Measurements from ENCODE around the gene JAZF1.
A peak's percentile ranks its signal among the peaks of the same experiment; 100 is the strongest.

The JAZF1 gene

DNA sequence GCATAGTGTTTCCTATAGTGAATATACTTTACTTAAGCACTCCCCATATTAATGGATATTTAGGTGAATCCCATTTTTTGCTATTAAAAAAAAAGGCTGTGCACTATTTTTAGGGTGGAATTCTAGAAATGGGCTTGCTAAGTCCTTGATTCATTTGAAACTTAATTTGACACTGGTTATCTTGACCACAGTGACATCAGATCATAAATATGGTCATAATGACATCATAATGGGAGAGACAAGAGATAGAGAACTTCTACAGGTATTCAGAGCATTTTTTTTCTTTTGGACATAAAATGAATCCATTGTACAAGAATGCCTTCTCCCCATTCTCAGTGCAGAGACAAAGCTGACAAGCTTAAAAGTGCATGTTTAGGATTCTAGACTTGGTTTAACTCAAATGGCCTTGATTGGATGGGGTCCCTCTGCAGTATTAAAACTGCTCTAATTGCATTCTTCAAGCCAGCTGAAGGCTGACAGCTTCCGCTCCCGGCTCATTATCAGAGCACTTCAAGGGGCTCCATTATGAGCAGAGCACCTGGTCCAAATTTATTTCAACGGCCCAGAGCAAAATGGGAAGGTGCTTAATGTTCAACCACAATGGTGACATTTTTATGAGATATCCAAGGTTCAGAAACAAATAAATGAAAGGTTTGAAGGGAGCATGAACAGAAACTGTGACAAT is 104.8 kb downstream of the JAZF1 start:
- no peak for DNase-seq (ENCODE audit: low spot score)

DNA sequence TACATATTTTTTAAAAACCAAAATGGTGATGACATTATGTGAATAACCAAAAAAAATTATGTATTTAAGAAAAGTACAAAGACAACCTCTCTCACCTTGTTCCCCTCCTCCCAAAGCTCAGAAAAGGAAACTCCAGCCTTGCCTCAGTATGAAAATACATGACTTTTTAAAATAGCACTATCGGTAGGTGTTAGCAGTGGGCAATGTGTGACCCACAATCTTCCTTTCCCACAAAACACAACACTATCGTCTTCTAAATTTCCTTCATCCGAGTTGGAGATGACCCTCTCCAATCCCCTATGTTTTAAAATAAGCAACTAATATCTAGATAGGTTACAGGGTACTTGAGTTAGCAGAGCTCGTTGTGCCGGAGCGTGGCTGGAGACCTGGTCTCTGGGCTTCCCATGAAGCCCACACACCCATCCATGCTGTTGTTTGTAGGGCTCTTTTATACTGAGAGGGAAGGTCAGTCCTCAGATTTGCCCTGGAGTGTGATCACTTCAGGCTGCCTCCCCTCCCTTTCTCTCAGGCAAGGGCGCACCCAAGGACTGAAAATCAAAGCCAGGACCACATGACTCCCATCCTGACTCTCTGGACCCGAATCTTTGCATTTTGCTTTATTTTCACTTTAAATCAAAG is 107.6 kb downstream of the JAZF1 start:
- DNase-seq (ENCODE audit: low spot score) = no peak

DNA sequence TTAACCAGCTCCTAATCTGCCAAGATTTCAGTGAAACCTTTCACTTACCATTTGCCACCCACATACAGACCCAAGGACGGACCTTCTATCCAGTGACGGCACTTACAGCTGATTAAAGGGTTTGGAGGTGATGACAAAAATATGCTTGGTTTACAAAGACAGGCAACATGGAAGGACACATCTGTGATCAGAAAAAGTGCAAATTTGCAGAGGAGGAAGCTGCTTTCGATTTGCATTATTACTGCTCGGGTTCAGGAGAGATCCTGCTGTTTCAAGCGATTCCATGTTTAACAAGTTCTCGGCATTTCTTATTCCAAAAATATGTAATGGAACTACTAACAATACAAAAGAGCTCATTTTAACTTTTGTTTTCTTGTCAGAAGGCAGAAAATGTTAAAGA is 109.0 kb downstream of the JAZF1 start:
- no peak for DNase-seq (ENCODE audit: low spot score)

DNA sequence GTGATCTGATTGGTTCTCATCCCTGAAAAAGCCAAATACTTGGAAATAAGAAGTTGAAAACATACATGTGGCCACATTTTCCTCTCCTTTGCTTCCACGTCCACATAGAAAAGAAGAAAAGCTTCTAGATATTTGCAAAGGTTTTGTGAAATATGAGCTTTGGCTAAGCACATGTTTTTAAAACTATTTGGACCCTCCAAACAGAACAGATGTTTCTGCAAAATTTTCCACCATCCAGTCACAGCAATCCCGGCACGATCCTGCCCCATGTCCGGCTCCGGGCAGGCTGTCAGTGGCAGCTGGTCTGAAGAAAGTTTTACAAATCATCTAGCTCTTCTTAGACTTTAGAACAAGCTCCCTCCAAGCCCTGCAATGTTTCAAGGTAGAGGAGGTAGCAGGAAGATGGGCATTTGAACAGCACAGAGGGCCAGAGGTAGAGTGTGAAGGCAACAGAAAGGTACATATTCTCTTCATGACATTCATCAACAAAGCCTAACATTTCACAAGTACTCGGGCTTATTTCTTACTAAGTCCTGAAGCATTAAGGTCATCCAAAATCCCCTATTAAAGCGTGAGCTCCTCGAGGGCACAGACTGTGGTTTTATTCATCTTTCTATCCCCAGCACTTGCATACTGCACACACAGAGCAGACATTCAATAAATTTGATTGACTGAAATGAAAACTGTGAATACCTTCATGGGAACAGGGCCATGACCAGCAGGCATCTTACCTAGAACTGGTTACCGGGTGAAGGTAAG is 110.1 kb downstream of the JAZF1 start:
- no peak for DNase-seq (ENCODE audit: low spot score)

DNA sequence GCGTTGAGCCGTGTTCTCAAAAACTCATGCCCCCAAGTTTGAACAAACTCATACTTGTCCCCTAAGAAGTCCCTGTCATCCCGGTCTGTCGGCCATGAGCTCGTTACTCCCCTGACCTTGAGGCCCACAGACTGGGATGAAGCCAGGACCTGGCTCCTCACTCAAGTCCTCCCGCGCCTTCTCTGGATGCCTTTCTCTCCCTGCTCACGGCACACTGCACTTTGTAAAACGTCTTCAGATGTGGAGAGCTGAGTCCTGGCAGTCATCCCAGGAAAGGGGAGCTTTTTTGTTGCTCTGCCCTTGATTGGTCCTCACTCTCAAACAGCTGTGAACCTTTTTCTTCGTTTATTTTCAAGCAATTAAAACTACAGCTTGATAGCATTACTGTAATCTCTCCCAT is 110.8 kb downstream of the JAZF1 start:
- no peak for DNase-seq (ENCODE audit: low spot score)

DNA sequence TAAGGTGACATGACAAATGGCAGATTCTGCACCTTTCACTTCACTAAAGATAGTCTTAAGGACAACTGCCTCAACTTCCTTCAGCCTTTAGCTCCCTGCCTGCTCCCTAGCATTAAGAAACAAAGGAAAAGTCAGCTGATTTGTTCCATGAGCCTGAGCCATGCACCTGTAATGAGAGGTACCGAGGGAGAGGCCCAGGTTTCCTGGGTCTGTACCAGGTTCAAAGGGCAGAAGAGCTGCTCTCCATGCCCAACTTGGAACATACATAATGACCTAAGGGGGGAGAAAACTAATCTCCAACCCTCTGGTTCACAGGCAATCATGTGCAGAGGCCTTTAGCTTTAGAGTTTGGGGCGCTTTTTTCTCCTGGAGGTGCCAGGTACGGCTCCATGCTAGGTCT is 111.2 kb downstream of the JAZF1 start:
- DNase-seq (ENCODE audit: low spot score) = no peak

DNA sequence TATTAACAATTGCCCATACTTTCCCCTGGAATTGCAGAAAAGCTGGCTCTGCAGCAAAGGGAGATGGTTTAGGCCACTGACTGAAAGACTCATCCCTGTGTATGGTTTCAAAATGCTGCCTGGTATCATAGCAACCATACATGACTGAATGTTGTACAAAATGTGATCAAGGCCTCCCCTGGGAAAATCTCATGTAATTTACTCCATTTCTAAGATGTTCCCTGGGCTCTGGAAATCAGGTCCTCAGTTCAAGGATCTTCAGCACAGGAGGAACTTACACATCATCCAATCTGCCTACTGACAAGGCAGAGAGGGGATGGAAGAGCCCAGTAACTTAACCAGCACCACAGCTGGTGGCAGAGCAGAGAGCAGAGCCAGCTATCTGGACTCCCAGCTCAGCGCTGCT is 111.8 kb downstream of the JAZF1 start:
- peak; percentile 35 for DNase-seq (ENCODE audit: low spot score)

DNA sequence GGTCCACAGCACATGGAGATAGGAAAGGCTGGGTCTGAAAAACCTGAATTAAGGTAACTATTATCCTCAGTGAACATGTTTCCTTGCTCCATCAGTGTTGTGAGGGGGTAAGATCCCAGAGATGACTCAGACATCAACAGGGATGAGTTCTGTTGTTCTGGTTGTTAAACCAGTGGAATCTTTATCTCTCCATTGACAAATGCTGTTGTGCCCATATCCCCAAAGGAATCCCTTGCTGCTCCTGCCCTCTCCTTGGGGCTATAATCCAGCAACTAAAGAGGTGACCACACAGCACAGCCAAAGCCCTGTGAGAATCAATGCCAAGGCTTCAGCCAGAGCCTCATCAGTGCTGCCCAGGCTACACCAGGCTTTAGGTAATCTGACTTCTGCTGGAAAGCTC is 113.4 kb downstream of the JAZF1 start:
- DNase-seq (ENCODE audit: low spot score) = peak; percentile 54

DNA sequence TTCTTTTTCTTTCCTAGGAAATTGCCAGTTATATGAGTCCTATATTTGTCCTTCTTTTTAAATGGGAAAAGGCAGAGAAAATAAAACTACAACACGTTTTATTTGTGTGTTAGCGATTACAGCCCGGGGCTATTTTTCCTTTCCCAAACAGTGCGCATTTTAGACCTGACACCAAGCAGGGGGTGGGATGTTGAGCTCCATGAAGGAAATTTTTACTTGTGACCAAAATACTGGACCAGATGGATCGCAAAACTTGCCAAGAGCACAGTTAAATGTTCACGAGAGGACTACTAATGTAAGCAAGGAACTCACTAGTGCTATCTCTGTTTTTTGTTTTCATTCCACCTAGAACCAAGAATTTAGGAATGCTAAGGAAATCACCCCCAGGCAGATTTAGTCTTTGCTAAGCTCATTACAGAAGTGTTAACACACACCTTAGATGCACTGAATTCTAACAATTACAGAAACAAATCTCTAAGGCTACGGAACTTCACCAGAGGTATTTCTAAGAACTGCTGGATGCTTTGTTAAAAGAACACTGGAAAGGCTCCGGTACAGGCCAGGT is 114.8 kb downstream of the JAZF1 start:
- no peak for DNase-seq (ENCODE audit: low spot score)

DNA sequence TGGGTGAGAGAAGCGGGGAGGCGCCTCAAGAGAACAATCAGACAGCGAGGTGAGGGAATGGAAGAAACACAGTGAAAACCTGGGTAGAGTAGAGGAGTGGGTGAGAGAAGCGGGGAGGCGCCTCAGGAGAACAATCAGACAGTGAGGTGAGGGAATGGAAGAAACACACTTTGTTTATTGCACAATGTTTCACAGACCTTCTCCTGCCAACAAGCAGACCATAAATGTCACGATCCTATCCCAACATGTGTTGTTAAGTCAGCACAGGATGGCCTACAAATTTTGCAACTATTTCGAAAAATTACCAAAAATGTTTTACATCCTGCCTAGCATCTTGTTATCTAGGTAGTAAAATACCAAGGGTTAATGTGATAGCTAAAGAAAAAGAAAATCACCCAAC is 115.3 kb downstream of the JAZF1 start:
- no peak for DNase-seq (ENCODE audit: low spot score)

DNA sequence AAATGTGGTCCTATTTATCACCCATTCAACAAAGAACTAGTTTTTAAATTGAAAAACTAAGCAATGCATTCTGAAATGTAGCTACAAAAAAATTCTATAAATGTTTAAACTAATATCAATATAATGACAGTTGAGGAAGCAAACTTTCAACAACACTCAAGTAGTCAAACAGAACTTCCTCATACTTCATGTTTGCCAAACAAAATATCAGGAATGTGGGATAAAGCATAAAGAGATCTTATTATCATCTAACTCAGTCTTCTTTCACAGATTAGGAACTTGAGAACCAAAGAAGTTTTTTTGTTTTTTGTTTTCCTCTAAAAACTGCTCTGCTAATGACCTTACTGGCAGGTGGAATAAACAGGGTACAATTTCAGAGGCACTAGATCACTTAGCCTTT is 116.2 kb downstream of the JAZF1 start:
- DNase-seq (ENCODE audit: low spot score) = peak; percentile 14

DNA sequence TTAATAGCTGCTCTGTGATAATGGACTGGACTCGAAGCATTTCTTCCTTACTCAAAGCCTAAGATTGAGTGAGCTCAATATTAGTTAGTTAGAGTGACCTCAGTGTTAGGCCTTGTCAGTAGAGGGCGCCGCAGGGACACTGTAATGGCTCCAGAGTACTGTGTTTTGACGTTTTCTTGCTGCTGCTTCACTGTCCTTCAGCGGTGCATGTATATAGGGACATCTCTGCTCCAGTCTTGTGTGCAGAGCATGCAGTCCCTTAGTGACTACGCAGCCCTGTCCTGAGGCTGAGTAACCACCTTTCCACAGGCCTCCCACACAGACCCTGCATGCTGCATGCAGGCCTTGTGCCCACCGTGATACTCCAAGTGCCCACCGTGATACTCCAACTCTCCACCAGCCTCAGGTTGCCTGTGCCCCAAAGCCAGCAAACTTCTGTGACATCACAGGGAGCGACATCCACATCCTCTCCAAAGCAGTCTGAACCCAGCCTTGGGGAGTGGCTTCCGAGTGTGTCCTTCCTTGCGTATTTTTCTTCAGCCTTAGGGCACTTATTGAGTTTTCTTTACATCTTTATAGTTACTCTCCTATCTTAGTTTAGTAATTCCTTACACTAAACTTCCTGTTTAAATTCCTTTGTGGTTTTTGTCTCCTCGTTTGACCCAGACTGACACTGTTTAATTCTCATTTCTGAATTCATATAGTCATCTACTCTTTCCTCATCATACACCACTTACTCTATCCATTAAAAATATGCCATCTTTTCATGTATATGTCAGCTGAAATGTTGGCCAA is 118.2 kb downstream of the JAZF1 start:
- DNase-seq (ENCODE audit: low spot score) = peak; percentile 66

DNA sequence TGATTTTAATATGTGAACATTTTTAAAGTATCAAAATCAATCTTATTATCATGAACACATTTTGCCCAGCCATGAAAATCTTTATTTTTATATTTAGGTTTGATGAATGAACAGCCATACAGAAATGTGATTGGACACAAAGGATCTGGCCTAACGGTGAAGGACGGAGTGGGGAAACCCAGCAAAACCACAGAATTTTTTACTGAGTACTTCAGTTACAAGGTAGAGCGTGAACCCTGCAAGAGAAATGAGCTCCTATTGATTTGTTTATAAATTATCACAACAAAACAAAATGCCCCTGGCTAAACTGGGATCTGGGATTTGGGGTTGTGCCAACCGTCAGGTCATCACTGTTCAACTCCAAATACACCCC is 118.8 kb downstream of the JAZF1 start:
- no peak for DNase-seq (ENCODE audit: low spot score)

DNA sequence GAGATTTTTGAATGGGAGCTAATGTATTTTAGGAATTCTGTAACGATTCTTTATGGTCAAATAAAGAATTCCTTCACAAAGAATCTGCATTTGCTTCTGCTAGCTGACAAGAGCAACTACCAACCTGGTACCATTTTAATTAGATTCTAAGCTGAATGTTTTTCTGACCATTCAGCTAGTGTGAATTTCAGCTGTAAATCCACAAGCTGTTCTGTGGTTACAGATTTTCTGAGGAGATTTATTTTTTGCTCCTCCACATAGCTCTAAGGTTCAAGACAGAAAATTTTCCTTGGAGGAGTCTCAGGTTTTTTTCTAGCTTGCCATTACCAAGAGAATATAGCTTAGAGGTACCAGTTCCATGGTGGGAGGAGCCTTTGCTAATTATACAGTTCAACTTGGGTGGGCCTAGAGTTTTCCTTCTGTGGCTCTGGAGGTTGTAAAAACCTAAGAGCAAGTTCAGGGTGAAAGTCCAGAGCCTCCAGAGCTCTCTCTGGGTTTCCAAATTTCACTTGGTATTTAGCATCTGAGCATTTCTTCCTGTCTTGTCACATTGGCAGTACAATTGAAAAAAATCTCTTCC is 120.1 kb downstream of the JAZF1 start:
- DNase-seq (ENCODE audit: low spot score) = no peak

DNA sequence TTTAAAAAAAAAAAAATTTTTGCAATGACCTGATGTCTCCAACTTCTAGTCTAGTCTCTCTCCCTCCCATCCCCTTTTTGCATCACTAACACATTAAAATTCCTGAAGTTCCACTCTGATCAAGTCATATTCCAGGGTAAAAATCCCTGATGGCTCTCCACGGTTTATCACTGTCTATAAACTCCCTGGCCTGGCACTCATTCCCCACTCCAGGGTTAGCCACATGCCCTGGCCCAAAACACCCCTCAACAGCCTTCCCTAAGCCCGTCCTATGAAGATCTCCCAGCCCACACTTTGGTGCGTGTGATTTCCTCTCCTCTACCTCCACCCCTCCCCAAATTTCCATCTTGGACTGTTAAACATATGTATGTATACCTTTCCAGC is 125.4 kb downstream of the JAZF1 start:
- DNase-seq (ENCODE audit: low spot score) = peak; percentile 88

DNA sequence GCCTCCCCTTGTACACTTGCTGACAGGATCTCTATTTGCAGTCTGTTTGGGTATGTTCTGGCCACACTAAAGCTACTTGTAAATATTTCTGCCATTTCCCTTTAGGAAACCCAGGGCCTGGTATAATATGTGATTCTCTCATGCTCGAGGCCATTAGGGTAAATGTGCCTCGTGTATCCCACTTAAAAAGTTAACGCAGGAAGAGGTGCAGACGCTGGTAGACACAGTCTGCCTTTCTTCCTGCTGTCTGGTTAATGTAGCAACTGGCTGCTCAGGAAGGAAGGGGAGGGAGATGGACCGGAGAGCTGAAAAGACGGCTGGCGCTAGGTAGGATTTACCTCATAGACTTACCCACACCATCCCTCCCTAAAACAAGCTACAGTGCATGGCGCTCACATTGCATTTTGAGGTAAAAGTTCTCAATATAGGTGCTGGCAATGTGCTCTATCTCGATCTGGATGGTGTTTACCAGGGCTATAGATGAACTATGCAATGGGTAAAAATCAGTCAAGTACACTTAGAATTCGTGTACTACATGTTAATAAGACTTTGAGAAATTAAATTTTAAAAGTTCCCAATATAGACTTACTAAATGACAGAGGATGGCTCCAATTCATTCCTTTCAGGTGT is 125.9 kb downstream of the JAZF1 start:
- peak; percentile 84 for DNase-seq (ENCODE audit: low spot score)

DNA sequence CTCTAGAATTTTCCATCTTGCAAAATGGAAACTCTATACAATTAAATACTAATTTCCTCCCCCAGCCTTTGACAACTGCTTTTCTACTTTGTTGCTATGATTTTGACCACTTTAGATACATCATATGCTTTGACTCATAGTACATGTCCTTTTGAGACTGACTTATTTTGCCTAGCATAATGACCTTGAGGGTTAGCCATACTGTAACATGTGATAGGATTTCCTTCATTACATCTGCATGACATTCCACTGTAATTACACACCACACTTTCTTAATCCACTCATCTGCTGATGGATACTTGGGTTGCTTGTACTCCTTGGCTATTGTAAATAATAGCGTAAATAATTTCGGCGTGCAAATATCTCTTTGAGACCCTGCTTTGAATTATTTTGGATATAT is 127.7 kb downstream of the JAZF1 start:
- peak; percentile 75 for DNase-seq (ENCODE audit: low spot score)

DNA sequence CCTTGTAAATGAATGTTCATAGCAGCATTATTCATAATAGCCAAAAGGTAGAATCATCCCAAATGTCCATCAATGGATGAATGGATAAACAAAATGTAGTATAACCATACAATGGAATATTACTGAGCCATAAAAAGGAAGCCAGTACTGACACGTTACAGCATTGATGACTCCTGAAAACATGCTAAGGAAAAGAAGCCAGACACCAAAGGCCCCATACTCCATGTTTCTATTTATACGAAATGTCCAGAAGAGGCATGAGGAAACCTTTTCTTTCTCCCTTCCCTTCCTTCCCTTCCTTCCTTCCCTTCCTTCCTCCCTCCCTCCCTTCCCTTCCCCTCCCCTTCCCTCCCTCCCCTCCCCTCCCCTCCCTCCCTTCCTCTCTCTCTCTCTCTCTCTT is 131.9 kb downstream of the JAZF1 start:
- no peak for DNase-seq (ENCODE audit: low spot score)

DNA sequence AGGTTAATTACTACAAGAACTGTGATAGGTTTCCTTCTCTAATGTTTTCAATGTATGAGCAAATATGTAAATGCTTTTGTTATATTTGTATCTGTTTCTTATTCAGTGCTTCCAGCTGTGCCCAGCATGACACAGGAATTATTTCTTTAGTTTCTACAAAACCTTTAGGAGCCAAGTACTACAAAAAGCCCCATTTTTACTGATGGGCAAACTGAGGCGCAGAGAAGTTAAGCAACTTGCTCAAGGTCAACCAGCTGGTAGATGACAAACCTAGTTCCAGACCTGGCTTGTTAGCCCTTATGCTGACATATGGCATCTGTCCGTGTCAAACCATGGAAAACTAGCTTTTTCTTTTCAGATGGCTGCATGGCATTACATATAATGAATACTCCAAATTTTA is 134.6 kb downstream of the JAZF1 start:
- DNase-seq (ENCODE audit: low spot score) = no peak

DNA sequence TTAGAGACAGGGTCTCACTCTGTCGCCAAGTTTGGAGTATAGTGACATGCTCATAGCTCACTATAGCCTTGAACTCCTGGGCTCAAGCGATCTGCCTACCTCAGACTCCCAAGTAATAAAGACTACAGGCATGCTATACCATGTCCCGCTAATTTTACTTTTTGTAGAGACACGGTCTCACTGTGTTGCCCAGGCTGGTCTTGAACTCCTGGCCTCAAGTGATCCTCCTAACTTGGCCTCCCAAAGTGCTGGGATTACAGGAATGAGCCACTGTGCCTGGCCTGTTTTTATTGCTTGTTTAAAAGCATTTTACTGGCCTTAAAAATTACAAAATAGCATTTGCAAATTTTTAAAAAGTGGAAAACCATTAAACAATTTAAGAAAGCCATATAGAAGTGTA is 135.0 kb downstream of the JAZF1 start:
- DNase-seq (ENCODE audit: low spot score) = no peak

DNA sequence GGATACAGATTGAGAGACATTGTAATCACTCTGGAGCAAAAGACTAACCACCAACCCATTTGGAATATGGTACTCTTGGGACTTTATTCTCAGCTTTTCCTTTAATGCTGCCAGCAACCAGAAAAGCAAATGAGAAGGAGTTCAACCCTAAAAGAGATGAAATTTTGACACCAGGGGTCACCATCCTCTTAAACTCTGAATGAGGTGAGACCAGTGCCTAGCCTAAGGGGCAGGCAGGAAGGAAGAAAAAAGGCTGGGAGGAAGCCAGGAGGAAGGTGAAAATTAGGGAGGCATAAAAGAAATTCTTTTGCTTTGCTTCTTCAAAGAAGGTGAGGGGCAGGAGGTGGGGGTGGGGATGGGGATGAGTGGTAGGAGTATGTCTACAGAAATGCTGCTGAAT is 135.8 kb downstream of the JAZF1 start:
- DNase-seq (ENCODE audit: low spot score) = no peak

DNA sequence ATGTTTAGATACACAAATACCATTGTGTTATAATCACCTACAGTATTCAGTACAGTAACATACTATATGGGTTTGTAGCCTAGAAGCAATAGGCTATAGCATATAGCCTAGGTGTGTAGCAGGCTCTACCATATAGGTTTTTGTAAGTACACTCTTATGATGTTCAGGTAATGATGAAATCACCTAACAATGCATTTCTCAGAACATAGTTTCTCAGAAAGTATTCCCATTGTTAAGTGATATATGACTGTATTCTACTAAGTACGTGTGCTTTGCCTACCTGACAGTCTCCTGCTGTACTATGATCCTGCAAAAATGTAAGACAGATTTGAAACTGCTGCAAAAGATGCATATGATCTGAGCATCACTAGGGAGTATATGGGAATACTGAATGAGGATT is 137.9 kb downstream of the JAZF1 start:
- no peak for DNase-seq (ENCODE audit: low spot score)

All from kidney tubule cell (primary cell).